Measurements from ENCODE around the gene HLA-A. TPM values are rescaled to one million over a fixed set of nuclear protein-coding genes. Genes with fewer than 3 reads are reported as not detected.

HLA-A gene
- total and polyA plus RNA-seq, 2 of the 13 experiments (the other 11 are each of a cell fraction or from before 2014, with no cell fraction given) = 345 to 527 TPM

DNA sequence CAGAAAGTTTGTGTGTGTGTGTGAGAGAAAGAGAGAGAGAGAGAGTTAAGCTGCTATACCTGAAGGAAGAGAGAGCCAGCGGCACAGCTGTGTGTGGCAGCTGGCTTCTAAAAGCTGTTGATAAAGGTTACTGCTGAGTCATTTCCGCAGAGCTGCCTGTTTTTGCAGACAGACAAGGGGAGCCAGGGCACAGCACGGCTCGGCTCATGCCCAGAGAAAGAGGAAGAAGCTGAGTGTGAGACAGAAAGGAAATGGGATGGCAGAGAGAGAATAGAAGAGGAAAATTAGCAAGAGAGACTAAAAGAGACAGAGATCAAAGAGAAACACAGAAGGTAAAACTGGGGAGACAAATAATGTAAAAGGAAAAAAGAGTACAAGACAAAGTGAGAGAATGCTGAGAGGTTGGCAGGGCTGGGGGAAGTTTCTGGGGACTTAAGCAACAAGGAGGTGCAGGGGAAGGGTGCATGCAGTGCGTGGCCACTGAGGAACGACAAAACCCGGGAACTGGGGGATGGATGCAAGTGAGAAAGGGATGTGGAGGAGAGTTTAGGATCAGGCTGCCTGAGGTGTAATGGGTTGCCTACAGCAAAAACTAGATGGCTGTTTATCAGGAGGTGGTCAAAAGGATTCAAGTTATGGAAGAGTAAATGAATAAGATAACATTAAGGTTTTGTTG, 22.7 kb downstream of the HLA-A start (continued):
- peak; percentile 79 for TF ChIP-seq ZNF335 (CRISPR knock-in tag; IDR thresholded peaks at IDR 0.05)
- TF ChIP-seq KLF9 (CRISPR knock-in tag; IDR thresholded peaks at IDR 0.05; ENCODE audit: low read depth) = peak; percentile 83; the same call in 1 of the 2 replicates
- TF ChIP-seq ATF7 (IDR thresholded peaks at IDR 0.05) = no peak
- no peak for TF ChIP-seq ATF7 (CRISPR knock-in tag; IDR thresholded peaks at IDR 0.05)
- TF ChIP-seq, protein P1, sequence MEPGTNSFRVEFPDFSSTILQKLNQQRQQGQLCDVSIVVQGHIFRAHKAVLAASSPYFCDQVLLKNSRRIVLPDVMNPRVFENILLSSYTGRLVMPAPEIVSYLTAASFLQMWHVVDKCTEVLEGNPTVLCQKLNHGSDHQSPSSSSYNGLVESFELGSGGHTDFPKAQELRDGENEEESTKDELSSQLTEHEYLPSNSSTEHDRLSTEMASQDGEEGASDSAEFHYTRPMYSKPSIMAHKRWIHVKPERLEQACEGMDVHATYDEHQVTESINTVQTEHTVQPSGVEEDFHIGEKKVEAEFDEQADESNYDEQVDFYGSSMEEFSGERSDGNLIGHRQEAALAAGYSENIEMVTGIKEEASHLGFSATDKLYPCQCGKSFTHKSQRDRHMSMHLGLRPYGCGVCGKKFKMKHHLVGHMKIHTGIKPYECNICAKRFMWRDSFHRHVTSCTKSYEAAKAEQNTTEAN (CRISPR knock-in tag; conservative IDR thresholded peaks at IDR 0.05) = no peak
- TF ChIP-seq, protein P2, sequence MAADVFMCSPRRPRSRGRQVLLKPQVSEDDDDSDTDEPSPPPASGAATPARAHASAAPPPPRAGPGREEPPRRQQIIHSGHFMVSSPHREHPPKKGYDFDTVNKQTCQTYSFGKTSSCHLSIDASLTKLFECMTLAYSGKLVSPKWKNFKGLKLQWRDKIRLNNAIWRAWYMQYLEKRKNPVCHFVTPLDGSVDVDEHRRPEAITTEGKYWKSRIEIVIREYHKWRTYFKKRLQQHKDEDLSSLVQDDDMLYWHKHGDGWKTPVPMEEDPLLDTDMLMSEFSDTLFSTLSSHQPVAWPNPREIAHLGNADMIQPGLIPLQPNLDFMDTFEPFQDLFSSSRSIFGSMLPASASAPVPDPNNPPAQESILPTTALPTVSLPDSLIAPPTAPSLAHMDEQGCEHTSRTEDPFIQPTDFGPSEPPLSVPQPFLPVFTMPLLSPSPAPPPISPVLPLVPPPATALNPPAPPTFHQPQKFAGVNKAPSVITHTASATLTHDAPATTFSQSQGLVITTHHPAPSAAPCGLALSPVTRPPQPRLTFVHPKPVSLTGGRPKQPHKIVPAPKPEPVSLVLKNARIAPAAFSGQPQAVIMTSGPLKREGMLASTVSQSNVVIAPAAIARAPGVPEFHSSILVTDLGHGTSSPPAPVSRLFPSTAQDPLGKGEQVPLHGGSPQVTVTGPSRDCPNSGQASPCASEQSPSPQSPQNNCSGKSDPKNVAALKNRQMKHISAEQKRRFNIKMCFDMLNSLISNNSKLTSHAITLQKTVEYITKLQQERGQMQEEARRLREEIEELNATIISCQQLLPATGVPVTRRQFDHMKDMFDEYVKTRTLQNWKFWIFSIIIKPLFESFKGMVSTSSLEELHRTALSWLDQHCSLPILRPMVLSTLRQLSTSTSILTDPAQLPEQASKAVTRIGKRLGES (CRISPR knock-in tag; IDR thresholded peaks at IDR 0.05; ENCODE audit: borderline replicate concordance) = no peak
- TF ChIP-seq EEA1 (CRISPR knock-in tag; IDR thresholded peaks at IDR 0.05; ENCODE audit: borderline replicate concordance) = no peak
- no peak for TF ChIP-seq ZZZ3 (CRISPR knock-in tag; IDR thresholded peaks at IDR 0.05; ENCODE audit: borderline replicate concordance)
- no peak for TF ChIP-seq PTBP1 (IDR thresholded peaks at IDR 0.05; ENCODE audit: low read depth, low read length, poor library complexity, severe bottlenecking)
- no peak for TF ChIP-seq RBAK (CRISPR knock-in tag; IDR thresholded peaks at IDR 0.05)
- no peak for TF ChIP-seq TOPORS (CRISPR knock-in tag; IDR thresholded peaks at IDR 0.05)
- TF ChIP-seq, protein P3, sequence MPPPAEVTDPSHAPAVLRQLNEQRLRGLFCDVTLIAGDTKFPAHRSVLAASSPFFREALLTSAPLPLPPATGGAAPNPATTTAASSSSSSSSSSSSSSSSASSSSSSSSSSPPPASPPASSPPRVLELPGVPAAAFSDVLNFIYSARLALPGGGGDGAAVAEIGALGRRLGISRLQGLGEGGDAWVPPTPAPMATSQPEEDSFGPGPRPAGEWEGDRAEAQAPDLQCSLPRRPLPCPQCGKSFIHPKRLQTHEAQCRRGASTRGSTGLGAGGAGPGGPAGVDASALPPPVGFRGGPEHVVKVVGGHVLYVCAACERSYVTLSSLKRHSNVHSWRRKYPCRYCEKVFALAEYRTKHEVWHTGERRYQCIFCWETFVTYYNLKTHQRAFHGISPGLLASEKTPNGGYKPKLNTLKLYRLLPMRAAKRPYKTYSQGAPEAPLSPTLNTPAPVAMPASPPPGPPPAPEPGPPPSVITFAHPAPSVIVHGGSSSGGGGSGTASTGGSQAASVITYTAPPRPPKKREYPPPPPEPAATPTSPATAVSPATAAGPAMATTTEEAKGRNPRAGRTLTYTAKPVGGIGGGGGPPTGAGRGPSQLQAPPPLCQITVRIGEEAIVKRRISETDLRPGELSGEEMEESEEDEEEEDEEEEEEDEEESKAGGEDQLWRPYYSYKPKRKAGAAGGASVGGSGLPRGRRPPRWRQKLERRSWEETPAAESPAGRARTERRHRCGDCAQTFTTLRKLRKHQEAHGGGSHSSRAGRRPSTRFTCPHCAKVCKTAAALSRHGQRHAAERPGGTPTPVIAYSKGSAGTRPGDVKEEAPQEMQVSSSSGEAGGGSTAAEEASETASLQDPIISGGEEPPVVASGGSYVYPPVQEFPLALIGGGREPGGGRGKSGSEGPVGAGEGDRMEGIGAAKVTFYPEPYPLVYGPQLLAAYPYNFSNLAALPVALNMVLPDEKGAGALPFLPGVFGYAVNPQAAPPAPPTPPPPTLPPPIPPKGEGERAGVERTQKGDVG (CRISPR knock-in tag; IDR thresholded peaks at IDR 0.05; ENCODE audit: borderline replicate concordance) = no peak
- TF ChIP-seq ERF (CRISPR knock-in tag; IDR thresholded peaks at IDR 0.05) = peak; percentile 98
- TF ChIP-seq FOXK1 (CRISPR knock-in tag; IDR thresholded peaks at IDR 0.05; ENCODE audit: borderline replicate concordance, low read depth) = peak; percentile 93; the same call in 1 of the 2 replicates
- TF ChIP-seq ZNF557 (CRISPR knock-in tag; IDR thresholded peaks at IDR 0.05) = no peak
- peak; percentile 98 for TF ChIP-seq ZNF792 (CRISPR knock-in tag; IDR thresholded peaks at IDR 0.05)
- TF ChIP-seq CHD2 (IDR thresholded peaks at IDR 0.05; ENCODE audit: low read depth, low read length) = no peak
- TF ChIP-seq PCBP2 (optimal IDR thresholded peaks at IDR 0.05; ENCODE audit: low read depth, low read length, poor library complexity, severe bottlenecking) = no peak
- peak; percentile 64 for TF ChIP-seq BCL6 (CRISPR knock-in tag; IDR thresholded peaks at IDR 0.05)
- TF ChIP-seq GPN1 (CRISPR knock-in tag; IDR thresholded peaks at IDR 0.05; ENCODE audit: borderline replicate concordance) = no peak
- TF ChIP-seq, protein P4, sequence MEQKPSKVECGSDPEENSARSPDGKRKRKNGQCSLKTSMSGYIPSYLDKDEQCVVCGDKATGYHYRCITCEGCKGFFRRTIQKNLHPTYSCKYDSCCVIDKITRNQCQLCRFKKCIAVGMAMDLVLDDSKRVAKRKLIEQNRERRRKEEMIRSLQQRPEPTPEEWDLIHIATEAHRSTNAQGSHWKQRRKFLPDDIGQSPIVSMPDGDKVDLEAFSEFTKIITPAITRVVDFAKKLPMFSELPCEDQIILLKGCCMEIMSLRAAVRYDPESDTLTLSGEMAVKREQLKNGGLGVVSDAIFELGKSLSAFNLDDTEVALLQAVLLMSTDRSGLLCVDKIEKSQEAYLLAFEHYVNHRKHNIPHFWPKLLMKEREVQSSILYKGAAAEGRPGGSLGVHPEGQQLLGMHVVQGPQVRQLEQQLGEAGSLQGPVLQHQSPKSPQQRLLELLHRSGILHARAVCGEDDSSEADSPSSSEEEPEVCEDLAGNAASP (CRISPR knock-in tag; IDR thresholded peaks at IDR 0.05; ENCODE audit: borderline replicate concordance) = peak; percentile 67
- TF ChIP-seq NCOA2 (CRISPR knock-in tag; IDR thresholded peaks at IDR 0.05) = peak; percentile 82

Data from HepG2 (cell line).